Left hindlimb (tissue), 1 donor: ENCODE data around the gene DIP2C.
"Not testable (repeated sequence)": the region's sequence is repeated elsewhere in the genome, so short reads cannot be mapped to it uniquely, and the experiment has no call there.

Source experiments
- DNase-seq: peaks from one replicate; pipeline ENCODE4 v3.0.0-alpha.2; 2018

DIP2C gene

DNA sequence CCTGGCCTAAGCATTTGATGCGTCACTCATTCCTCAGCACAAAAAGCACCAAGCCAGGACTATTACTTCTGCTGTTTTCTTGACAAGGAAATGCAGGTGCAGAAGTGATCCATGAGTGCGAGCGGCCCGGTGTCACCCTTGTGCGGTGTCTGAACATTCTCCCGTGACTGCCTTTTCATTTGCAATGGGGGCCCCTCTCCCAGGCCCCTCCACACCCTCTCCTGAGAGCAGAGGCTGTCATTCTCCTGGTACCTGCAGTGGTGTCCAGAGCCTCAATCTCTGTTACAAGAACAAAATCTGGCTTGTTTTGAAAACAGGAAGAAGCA is 213.1 kb downstream of the DIP2C start:
- no peak for DNase-seq

DNA sequence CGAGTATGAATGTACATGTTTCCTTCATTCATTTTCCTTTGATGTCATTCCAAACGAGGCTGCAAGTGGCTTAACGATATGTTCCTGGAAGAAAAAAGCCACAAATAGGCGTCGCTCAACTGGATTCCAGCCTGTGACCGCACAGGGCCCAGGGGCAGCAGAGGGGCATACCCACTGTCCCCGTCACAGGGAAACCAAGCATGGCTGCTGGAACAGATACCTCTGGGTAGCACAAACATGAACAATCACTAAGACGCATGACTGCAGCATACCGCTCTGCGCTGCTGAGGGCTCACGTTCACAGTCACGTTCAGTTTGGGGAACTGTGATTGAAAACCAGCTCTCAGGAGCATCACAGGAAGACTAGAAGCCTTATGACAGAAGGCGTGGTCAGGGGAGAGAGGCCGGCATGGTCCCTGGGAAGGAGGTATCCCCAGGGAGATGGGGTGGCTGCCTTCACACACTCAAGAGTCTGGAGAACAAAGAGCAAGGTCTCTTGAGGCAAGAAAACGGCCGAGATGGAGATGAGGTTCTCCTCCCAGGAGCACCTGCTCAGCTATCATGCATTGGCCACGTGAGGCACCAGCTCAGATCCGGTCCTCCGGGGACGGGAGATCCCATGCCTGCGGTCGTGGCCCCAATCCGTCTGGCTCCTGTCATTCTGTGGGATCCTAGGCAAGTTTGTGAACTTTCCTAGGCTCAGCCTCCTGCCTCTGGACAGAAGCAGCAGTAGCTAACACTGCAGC is 213.6 kb downstream of the DIP2C start:
- peak; percentile 26 for DNase-seq

GRCh38 chr10:474946-475345 is 214.5 kb downstream of the DIP2C start:
- DNase-seq: no peak

GRCh38 chr10:474406-474805 is 215.1 kb downstream of the DIP2C start:
- DNase-seq: no peak

DNA sequence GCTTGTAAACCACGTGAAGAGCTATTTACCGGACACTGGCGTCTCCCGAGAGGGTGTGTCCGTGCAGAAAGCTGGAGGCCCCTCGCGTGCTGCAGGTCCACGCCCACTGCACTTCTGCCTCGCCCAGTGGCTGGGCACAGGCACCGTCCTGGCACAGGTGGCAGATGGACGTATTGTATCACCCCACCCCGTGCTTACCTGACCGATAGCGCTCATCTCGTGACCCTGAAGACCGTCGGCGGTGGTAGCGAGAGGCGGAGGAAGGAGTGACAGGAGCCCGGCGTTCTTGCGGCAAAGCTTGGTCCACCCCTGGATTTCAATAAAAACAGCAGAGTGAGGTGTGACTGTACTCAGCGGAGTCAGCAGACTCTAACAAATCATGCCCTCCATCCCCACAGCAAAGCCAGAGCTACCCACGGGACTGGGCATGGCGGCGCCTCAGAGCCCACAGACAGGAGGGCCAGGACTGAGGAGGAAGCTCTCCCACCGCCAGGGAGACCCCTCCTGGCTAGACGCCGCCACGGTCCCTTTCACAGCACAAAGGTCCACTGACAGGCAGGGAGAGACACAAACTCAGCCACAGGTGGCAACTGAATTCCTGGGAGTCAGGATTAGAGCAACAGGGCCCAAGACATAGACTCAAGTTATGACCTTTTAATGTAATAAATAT is 217.1 kb downstream of the DIP2C start:
- peak; percentile 15 for DNase-seq

- no peak for DNase-seq
These were observed 219.0 kb downstream of the DIP2C start for GRCh38 chr10:470339-471003.

DNA sequence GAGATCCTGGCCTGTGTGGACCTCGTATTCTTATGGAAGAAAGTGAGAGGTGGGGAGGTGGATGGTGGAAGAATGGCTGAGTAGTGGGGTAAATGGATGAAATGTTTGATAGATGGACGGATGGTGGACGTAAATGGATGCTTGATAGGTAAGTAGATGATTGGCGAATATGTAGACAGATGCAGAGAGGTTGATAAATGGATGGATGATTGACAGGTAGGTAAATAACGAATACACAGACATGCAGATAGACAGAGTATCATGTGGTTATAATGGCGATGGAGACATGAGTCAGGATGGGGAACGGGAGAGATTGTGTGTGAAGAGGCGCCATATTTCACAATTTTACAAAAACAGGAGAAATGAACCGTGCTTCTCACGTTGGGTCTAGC is 219.5 kb downstream of the DIP2C start:
- DNase-seq: no peak

GRCh38 chr10:459743-460142 is 229.7 kb downstream of the DIP2C start:
- DNase-seq: no peak

GRCh38 chr10:458421-458851 is 231.0 kb downstream of the DIP2C start:
- DNase-seq: no peak

GRCh38 chr10:456486-456885 is 233.0 kb downstream of the DIP2C start:
- no peak for DNase-seq

GRCh38 chr10:454860-455259 is 234.6 kb downstream of the DIP2C start:
- no peak for DNase-seq

GRCh38 chr10:453647-454046 is 235.8 kb downstream of the DIP2C start:
- no peak for DNase-seq

DNA sequence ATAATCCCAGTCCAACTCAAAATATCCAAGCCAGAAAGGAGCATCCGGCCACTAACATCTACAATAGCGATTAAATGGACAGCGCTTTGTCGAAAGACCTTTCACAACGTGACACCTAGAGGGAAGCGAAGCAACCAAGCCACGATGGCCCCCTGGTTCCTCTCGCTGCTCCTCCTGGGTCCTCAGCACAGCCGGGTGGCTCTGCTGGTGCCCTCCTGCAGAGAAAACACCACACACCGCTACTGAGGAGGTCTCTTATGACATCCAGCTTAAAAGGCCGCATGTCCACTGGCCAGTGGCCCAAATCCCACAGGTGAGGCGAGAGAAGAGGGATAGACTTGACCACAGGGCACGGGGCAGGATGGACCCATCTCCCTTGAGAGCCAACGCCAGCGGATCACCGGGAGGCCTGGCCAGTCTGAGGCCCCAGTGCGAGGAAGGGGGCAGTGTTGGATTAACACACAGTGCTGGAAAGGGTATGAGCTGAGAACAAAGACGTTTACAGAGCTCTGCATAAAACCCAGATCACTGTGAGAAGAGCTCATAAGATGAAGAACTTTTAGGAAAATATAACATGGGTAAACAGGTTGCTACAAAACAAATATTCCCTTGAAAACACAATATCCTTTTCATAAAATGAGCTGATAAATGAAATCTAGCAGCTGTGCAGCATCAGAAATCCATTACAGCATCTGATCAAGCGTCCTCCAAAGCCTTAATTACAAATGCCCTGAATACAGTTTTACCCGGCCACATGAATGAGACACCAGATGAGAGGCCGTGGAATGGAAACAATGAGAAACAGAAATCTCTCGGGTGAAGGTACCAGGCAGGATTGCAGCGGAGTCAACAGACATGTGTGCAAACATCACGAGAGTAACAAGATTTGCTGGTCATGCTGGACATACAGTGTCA is 236.7 kb downstream of the DIP2C start:
- DNase-seq: no peak

GRCh38 chr10:451856-452255 is 237.6 kb downstream of the DIP2C start:
- DNase-seq: no peak

DNA sequence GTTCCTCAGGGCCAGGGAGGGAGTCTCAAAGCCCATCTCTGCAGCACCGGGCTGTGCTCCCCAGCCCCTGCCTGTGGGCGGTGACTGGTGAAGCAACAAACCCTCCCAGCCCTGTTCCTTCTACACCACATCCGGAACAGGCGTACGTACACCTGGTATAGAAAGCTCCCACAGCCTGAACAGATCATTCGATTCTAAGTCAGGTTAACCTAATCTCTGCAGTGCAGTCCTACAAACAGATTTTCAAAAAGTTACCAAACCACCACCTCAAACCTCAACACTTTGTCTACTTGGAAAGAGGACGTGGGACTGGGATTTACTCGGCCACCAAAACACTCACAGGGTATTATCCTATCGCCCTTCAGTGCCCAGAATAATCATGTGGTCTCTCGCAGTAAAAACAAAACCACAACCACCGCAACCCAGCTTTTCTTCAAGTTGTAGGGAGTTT is 238.4 kb downstream of the DIP2C start:
- peak; percentile 54 for DNase-seq

DNA sequence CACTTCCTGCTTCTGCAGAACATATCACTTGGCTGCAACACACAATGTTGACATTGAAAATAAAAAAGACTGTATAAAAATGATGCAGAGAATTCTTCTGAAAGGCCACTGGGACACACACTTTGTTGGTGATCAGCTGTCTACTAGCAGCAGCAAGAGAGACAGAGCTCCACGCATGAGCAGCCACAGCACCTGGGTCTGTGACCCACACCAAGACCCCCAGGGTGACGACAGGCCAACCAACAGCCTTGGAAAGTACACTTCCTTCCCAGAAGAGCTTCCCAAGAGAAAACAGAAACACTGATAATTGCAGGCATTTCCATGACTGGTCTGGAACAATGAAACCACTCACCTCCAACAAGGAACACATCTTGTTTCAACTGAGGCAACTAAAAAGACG is 239.0 kb downstream of the DIP2C start:
- DNase-seq: peak; percentile 39

GRCh38 chr10:449331-449730 is 240.1 kb downstream of the DIP2C start:
- not testable (repeated sequence) for DNase-seq

DNA sequence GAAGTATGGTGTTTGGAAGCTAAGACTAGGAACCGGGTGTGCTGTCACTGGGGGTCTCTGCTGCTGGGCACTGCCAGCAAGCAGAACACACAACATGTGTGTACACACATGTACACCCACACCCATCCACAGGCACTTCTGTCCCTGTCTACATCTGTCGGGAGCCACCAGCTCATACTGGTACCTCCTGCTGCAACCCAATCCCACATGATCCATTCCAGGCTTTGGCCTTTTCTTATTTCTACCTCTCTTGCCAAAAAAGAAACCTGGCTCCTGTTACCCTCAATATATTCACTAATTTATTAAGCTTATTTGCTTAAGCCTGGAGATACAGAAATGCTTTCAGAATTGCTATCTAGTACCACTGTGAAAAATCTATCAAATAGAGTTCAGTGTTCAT is 246.0 kb downstream of the DIP2C start:
- no peak for DNase-seq

DNA sequence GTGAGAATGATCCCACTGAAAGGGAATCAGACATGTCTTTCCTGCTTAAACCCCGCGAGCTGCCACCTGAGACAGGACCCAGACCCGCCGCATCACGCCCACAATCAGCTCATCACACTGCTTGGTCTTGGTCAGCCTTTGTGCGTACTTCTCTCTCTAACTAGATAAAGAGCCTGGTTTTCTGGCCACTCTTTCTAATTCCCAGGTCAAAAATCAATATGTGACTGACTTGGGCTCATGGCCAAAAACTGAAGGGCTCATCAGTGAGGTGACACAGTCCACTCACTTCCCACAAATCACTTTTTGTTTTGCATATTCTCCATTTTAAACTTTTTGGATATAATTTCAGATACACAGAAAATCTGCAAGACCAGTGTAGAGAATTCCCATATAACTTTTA is 247.3 kb downstream of the DIP2C start:
- no peak for DNase-seq

DNA sequence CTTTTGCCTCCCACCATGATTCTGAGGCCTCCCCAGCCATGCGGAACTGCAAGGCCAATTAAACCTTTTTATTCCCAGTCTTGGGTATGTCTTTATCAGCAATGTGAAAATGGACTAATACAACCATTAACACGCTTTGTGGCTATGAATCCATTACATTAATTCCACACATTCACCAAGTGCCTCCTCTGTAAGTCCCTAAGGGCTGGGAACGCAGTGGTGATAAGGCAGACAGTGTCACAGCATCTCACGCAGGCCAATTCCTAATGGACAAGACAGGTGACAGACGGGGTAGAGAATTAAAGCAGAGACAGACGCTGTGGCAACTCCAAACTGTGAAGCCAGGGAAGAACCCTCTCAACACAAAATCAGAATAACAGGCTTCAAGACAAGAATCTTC is 247.8 kb downstream of the DIP2C start:
- no peak for DNase-seq

DNA sequence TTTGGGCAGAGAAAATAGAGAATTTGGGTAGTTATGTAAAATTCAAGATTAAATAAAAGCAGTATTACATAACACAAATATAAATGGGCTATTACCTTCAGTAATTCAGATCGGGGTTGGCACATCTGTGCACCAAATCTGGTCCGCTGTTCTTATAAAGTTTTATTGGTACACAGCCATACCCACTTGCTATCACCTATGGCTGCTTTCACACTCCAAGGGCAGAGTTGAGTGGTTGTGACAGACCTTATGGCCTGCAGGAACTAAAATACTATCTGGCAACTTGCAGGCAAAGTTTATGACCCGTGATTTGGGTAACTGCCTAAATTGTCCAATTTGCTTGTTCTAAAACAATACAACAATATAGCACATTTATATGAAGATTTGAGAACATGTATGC is 249.3 kb downstream of the DIP2C start:
- DNase-seq: no peak

DNA sequence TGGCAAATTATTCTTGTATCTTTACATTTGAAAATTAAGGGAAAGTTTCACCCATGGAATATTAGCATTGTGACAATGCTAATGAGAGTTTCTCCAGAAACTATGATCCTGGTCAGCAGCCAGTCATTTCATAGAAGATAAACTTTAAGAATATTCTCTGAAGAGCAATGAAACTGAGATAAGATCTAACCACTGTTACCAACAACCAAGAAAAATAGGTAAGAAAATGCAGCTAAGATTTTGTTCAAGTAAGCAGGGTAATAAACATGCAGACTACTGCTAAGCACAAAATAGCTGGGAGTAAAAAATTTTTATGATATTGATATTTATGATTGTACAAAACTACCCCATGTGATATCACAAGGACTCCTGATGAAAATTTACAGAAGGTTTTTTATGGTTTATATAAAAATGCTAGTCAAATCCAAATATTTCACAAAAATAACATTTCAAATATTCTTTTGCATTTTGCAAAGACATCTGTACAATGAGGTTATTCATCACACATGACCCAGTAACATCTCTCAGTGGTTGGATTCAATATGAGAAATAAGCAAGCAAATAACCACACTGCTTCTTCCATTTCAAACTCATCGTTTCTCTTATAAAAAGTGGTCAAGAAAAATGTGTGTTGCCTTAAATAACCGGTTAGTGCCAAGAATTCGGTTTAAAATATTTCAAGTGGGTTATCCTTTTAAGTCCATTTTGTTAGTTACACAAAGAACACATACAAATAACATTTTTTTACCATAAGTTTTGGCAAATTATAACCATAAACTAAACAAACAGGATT is 251.6 kb downstream of the DIP2C start:
- no peak for DNase-seq
